Activated CD8-positive, alpha-beta memory T cell treated with anti-CD3 and anti-CD28 coated beads, Interleukin-2, amount 10 ng/mL, durations not matched to agents 7 days and 5 days (primary cell): ENCODE data around the gene VWA3B. TPM values are rescaled to one million over a fixed set of nuclear protein-coding genes. Genes with fewer than 3 reads are reported as not detected.

Experiments
- ATAC-seq: fragments of 150-1000 bp; cut with Tn5 transposase; one replicate; pipeline ENCODE4 v1.10.0; 2021; ENCODE audit warnings: moderate library complexity
- CTCF ChIA-PET: fragments of 350-600 bp; sonication (Branson Sonifier 250); formaldehyde crosslinking; loops from one replicate; lab custom pipeline; 2021; ENCODE audit warnings: antibody characterized with exemption; lab: Charles Lee
- DNase-seq: peaks from one replicate; pipeline ENCODE4 v3.0.0-alpha.2; 2020
- H3K27ac Mint-ChIP-seq: one replicate; pipeline ENCODE4 v1.8.0; 2021; ENCODE audit warnings: mild to moderate bottlenecking, mixed read lengths
- H3K27me3 Mint-ChIP-seq: one replicate; pipeline ENCODE4 v1.8.0; 2021; ENCODE audit warnings: mixed read lengths
- H3K36me3 Mint-ChIP-seq: one replicate; pipeline ENCODE4 v1.8.0; 2021; ENCODE audit warnings: mild to moderate bottlenecking, mixed read lengths
- H3K4me1 Mint-ChIP-seq: one replicate; pipeline ENCODE4 v1.8.0; 2021; ENCODE audit warnings: mixed read lengths
- H3K4me3 Mint-ChIP-seq: one replicate; pipeline ENCODE4 v1.8.0; 2021; ENCODE audit warnings: mild to moderate bottlenecking, moderate library complexity, mixed read lengths
- H3K9me3 Mint-ChIP-seq: one replicate; pipeline ENCODE4 v1.8.0; 2022; ENCODE audit warnings: low read depth, mixed read lengths
- total RNA-seq, 2 experiments: library from RNA; stranded (reverse); gene quantifications; one replicate each; pipeline ENCODE4 v1.2.3, GENCODE V29; 2021

Gene VWA3B
- total RNA-seq, 2 experiments from 2014 or later, result not detected

- ATAC-seq (no peak), DNase-seq (peak; percentile 12)
- Mint-ChIP-seq H3K36me3 (no peaks in the 10 kb centered on the region), H3K4me3 (no peak overlapping the region), H3K4me1 (no peaks in the 10 kb centered on the region), H3K27me3 (peaks cover 12% of the 10 kb centered on the region), H3K27ac (no peak overlapping the region), H3K9me3 (no peaks in the 10 kb centered on the region)
- CTCF ChIA-PET, result no interaction called here
Observed at GRCh38 chr2:98155716-98156115, 68.7 kb downstream of the VWA3B start.

GRCh38 chr2:98156304-98156703, 69.3 kb downstream of the VWA3B start:
- Mint-ChIP-seq H3K27me3 (peaks cover 12% of the 10 kb centered on the region), H3K36me3 (no peaks in the 10 kb centered on the region), H3K4me1 (no peaks in the 10 kb centered on the region), H3K9me3 (no peaks in the 10 kb centered on the region), H3K4me3 (no peak overlapping the region), H3K27ac (no peak overlapping the region)
- peak; percentile 9 for DNase-seq
- CTCF ChIA-PET, result no interaction called here
- no peak for ATAC-seq

GRCh38 chr2:98157557-98157956, 70.6 kb downstream of the VWA3B start:
- DNase-seq, result peak; percentile 28
- ATAC-seq, result no peak
- CTCF ChIA-PET, result interaction anchor here (0.5 to 0.7 kb wide), 2 partner anchors 12 to 23 kb away, joined by 3 read pairs; no protein-coding TSS in a partner anchor
- no peak overlapping the region for H3K27ac Mint-ChIP-seq
- H3K36me3 Mint-ChIP-seq, result no peaks in the 10 kb centered on the region
- H3K4me3 Mint-ChIP-seq, result no peak overlapping the region
- H3K4me1 Mint-ChIP-seq, result no peaks in the 10 kb centered on the region
- peaks cover 14% of the 10 kb centered on the region for H3K27me3 Mint-ChIP-seq
- no peaks in the 10 kb centered on the region for H3K9me3 Mint-ChIP-seq

- CTCF ChIA-PET, result no interaction called here
- H3K36me3 Mint-ChIP-seq, result no peaks in the 10 kb centered on the region
- peaks cover 14% of the 10 kb centered on the region for H3K27me3 Mint-ChIP-seq
- ATAC-seq, result no peak
- peak; percentile 21 for DNase-seq
- no peaks in the 10 kb centered on the region for H3K9me3 Mint-ChIP-seq
- no peak overlapping the region for H3K27ac Mint-ChIP-seq
- H3K4me1 Mint-ChIP-seq, result no peaks in the 10 kb centered on the region
- no peak overlapping the region for H3K4me3 Mint-ChIP-seq
Observed at GRCh38 chr2:98158305-98158704, 71.3 kb downstream of the VWA3B start.

- H3K4me3 Mint-ChIP-seq, result no peak overlapping the region
- peaks cover 14% of the 10 kb centered on the region for H3K27me3 Mint-ChIP-seq
- CTCF ChIA-PET, result no interaction called here
- H3K27ac Mint-ChIP-seq, result no peak overlapping the region
- H3K36me3 Mint-ChIP-seq, result no peaks in the 10 kb centered on the region
- H3K4me1 Mint-ChIP-seq, result no peaks in the 10 kb centered on the region
- DNase-seq, result peak; percentile 28
- H3K9me3 Mint-ChIP-seq, result no peaks in the 10 kb centered on the region
- no peak for ATAC-seq
Observed at GRCh38 chr2:98160554-98160953, 73.6 kb downstream of the VWA3B start.

GRCh38 chr2:98161186-98161585, 74.2 kb downstream of the VWA3B start:
- Mint-ChIP-seq H3K27ac (no peak overlapping the region), H3K4me1 (no peaks in the 10 kb centered on the region), H3K27me3 (peaks cover 11% of the 10 kb centered on the region), H3K4me3 (no peak overlapping the region), H3K36me3 (no peaks in the 10 kb centered on the region), H3K9me3 (no peaks in the 10 kb centered on the region)
- ATAC-seq, result no peak
- CTCF ChIA-PET, result no interaction called here
- peak; percentile 37 for DNase-seq

GRCh38 chr2:98164256-98164655, 77.3 kb downstream of the VWA3B start:
- no peak for DNase-seq
- Mint-ChIP-seq H3K36me3 (no peaks in the 10 kb centered on the region), H3K9me3 (no peaks in the 10 kb centered on the region), H3K4me3 (no peak overlapping the region), H3K27ac (no peak overlapping the region), H3K27me3 (peaks cover 25% of the 10 kb centered on the region), H3K4me1 (no peaks in the 10 kb centered on the region)
- CTCF ChIA-PET, result interaction anchor here (0.9 kb wide), 1 partner anchor 10 kb away, joined by 3 read pairs; no protein-coding TSS in a partner anchor
- ATAC-seq, result no peak

GRCh38 chr2:98165516-98166071, 78.6 kb downstream of the VWA3B start:
- CTCF ChIA-PET, result no interaction called here
- ATAC-seq (no peak), DNase-seq (peak; percentile 26)
- Mint-ChIP-seq H3K4me1 (no peaks in the 10 kb centered on the region), H3K4me3 (no peak overlapping the region), H3K27me3 (peaks cover 25% of the 10 kb centered on the region), H3K36me3 (no peaks in the 10 kb centered on the region), H3K27ac (no peak overlapping the region), H3K9me3 (no peaks in the 10 kb centered on the region)

GRCh38 chr2:98167916-98168315, 80.9 kb downstream of the VWA3B start:
- H3K4me3 Mint-ChIP-seq, result no peak overlapping the region
- no peaks in the 10 kb centered on the region for H3K9me3 Mint-ChIP-seq
- ATAC-seq (no peak), DNase-seq (no peak)
- no peaks in the 10 kb centered on the region for H3K36me3 Mint-ChIP-seq
- H3K4me1 Mint-ChIP-seq, result no peaks in the 10 kb centered on the region
- H3K27ac Mint-ChIP-seq, result no peak overlapping the region
- H3K27me3 Mint-ChIP-seq, result peaks cover 37% of the 10 kb centered on the region
- CTCF ChIA-PET, result no interaction called here

- Mint-ChIP-seq H3K27ac (no peak overlapping the region), H3K36me3 (no peaks in the 10 kb centered on the region), H3K9me3 (no peaks in the 10 kb centered on the region), H3K27me3 (peaks cover 47% of the 10 kb centered on the region), H3K4me1 (no peaks in the 10 kb centered on the region), H3K4me3 (no peak overlapping the region)
- ATAC-seq (no peak), DNase-seq (no peak)
- CTCF ChIA-PET, result interaction anchor here (1.3 kb wide), 1 partner anchor 215 kb away, joined by 3 read pairs; no protein-coding TSS in a partner anchor
Observed at GRCh38 chr2:98170076-98170475, 83.1 kb downstream of the VWA3B start.

- no peak for ATAC-seq
- H3K36me3 Mint-ChIP-seq, result no peaks in the 10 kb centered on the region
Observed at GRCh38 chr2:98172150-98172765, 85.3 kb downstream of the VWA3B start.

GRCh38 chr2:98172951-98173350, 86.0 kb downstream of the VWA3B start:
- DNase-seq (no peak), ATAC-seq (no peak)
- no peak overlapping the region for H3K27ac Mint-ChIP-seq
- no peaks in the 10 kb centered on the region for H3K9me3 Mint-ChIP-seq
- CTCF ChIA-PET, result no interaction called here
- H3K36me3 Mint-ChIP-seq, result no peaks in the 10 kb centered on the region
- no peaks in the 10 kb centered on the region for H3K4me1 Mint-ChIP-seq
- peaks cover 66% of the 10 kb centered on the region for H3K27me3 Mint-ChIP-seq
- H3K4me3 Mint-ChIP-seq, result no peak overlapping the region

More at GRCh38 chr2:98172150-98172765, 85.3 kb downstream of the VWA3B start:
- H3K27me3 Mint-ChIP-seq, result peaks cover 67% of the 10 kb centered on the region
- no peak overlapping the region for H3K4me3 Mint-ChIP-seq
- H3K27ac Mint-ChIP-seq, result no peak overlapping the region
- DNase-seq, result no peak
- H3K4me1 Mint-ChIP-seq, result no peaks in the 10 kb centered on the region
- CTCF ChIA-PET, result interaction anchor here (0.6 kb wide), 1 partner anchor 28 kb away, joined by 3 read pairs; no protein-coding TSS in a partner anchor
- H3K9me3 Mint-ChIP-seq, result no peaks in the 10 kb centered on the region

GRCh38 chr2:98175811-98176210, 88.8 kb downstream of the VWA3B start:
- H3K4me1 Mint-ChIP-seq, result no peaks in the 10 kb centered on the region
- ATAC-seq (no peak), DNase-seq (no peak)
- CTCF ChIA-PET, result no interaction called here
- peaks cover 63% of the 10 kb centered on the region for H3K27me3 Mint-ChIP-seq
- no peak overlapping the region for H3K27ac Mint-ChIP-seq
- H3K36me3 Mint-ChIP-seq, result no peaks in the 10 kb centered on the region
- no peaks in the 10 kb centered on the region for H3K9me3 Mint-ChIP-seq
- no peak overlapping the region for H3K4me3 Mint-ChIP-seq

- DNase-seq (no peak), ATAC-seq (no peak)
- Mint-ChIP-seq H3K27ac (no peak overlapping the region), H3K27me3 (peaks cover 59% of the 10 kb centered on the region), H3K9me3 (no peaks in the 10 kb centered on the region), H3K4me1 (no peaks in the 10 kb centered on the region), H3K4me3 (no peak overlapping the region), H3K36me3 (no peaks in the 10 kb centered on the region)
- CTCF ChIA-PET, result no interaction called here
Observed at GRCh38 chr2:98177286-98177685, 90.3 kb downstream of the VWA3B start.
